ENCODE results near the gene GMDS. TPM values are rescaled to one million over a fixed set of nuclear protein-coding genes. Genes with fewer than 3 reads are reported as not detected.

Gene GMDS
- total RNA-seq, 3 donors from 2014 or later (not counting 1 experiment from before 2014, with no cell fraction given) = 23.6 to 31.0 (median 26.4) TPM

GRCh38 chr6:1622220-1622850 is 623.1 kb downstream of the GMDS start:
- DNase-seq = no peak
- H3K9me3 ChIP-seq (ENCODE audit: control insufficient read depth, insufficient read depth, low read length) = no peaks in the 10 kb centered on the region
- WGBS (ENCODE audit: insufficient coverage) = 94% methylated on average over 15 of the region's 15 CpGs
- no peaks in the 10 kb centered on the region for H3K36me3 ChIP-seq (ENCODE audit: control insufficient read depth, insufficient read depth, low read length)
- H3K4me3 ChIP-seq (ENCODE audit: low read length) = no peak overlapping the region
- H3K4me1 Mint-ChIP-seq = peaks cover 16 to 18% of the 10 kb centered on the region in 2 donors
- H3K27ac ChIP-seq (ENCODE audit: low read length) = no peak overlapping the region
- H3K27me3 ChIP-seq (ENCODE audit: control insufficient read depth, insufficient read depth, low read length) = peaks cover 45% of the 10 kb centered on the region
- no peak overlapping the region for H3K27ac Mint-ChIP-seq
- intact Hi-C loops (cut with micrococcal nuclease) = no loop called here
- no peaks in the 10 kb centered on the region for H3K36me3 Mint-ChIP-seq
- H3K9me3 Mint-ChIP-seq = no peaks in the 10 kb centered on the region
- H3K27me3 Mint-ChIP-seq (ENCODE audit: low read depth in 2 of 2) = peaks cover 49 to 55% of the 10 kb centered on the region in 2 donors
- H3K4me1 ChIP-seq (ENCODE audit: control insufficient read depth, insufficient read depth, low read length) = peaks cover 16% of the 10 kb centered on the region
- no peak for ATAC-seq
- no peak overlapping the region for H3K4me3 Mint-ChIP-seq
- TF ChIP-seq CTCF (IDR thresholded peaks at IDR 0.05) = no peak

- H3K9me3 Mint-ChIP-seq = no peaks in the 10 kb centered on the region
- WGBS (ENCODE audit: insufficient coverage) = 96% methylated on average over 29 of the region's 30 CpGs
- DNase-seq = no peak
- Histone ChIP-seq H3K9me3 (ENCODE audit: control insufficient read depth, insufficient read depth, low read length) (no peaks in the 10 kb centered on the region), H3K4me1 (ENCODE audit: control insufficient read depth, insufficient read depth, low read length) (peaks cover 16% of the 10 kb centered on the region), H3K36me3 (ENCODE audit: control insufficient read depth, insufficient read depth, low read length) (no peaks in the 10 kb centered on the region), H3K27ac (ENCODE audit: low read length) (no peak overlapping the region), H3K4me3 (ENCODE audit: low read length) (no peak overlapping the region), H3K27me3 (ENCODE audit: control insufficient read depth, insufficient read depth, low read length) (peaks cover 36% of the 10 kb centered on the region)
- no peak overlapping the region for H3K4me3 Mint-ChIP-seq
- intact Hi-C loops (cut with micrococcal nuclease) = no loop called here
- H3K4me1 Mint-ChIP-seq = peaks cover 11 to 16% of the 10 kb centered on the region in 2 donors
- H3K27ac Mint-ChIP-seq = no peak overlapping the region
- TF ChIP-seq CTCF (IDR thresholded peaks at IDR 0.05) = no peak
- peaks cover 45 to 57% of the 10 kb centered on the region in 2 donors for H3K27me3 Mint-ChIP-seq (ENCODE audit: low read depth in 2 of 2)
- H3K36me3 Mint-ChIP-seq = no peaks in the 10 kb centered on the region
- no peak for ATAC-seq
These were observed 624.2 kb downstream of the GMDS start for GRCh38 chr6:1621070-1621701.

- DNase-seq (no peak), ATAC-seq (no peak)
- H3K4me1 Mint-ChIP-seq = peaks cover 7 to 13% of the 10 kb centered on the region in 2 donors
- intact Hi-C loops (cut with micrococcal nuclease) = no loop called here
- no peak overlapping the region for H3K4me3 ChIP-seq (ENCODE audit: low read length)
- no peak overlapping the region for H3K27ac ChIP-seq (ENCODE audit: low read length)
- H3K27ac Mint-ChIP-seq = no peak overlapping the region
- 55% methylated on average over 50 of the region's 50 CpGs for WGBS (ENCODE audit: insufficient coverage)
- no peak overlapping the region for H3K4me3 Mint-ChIP-seq
- no peaks in the 10 kb centered on the region for H3K9me3 Mint-ChIP-seq
- no peaks in the 10 kb centered on the region for H3K9me3 ChIP-seq (ENCODE audit: control insufficient read depth, insufficient read depth, low read length)
- peaks cover 16% of the 10 kb centered on the region for H3K4me1 ChIP-seq (ENCODE audit: control insufficient read depth, insufficient read depth, low read length)
- no peaks in the 10 kb centered on the region for H3K36me3 ChIP-seq (ENCODE audit: control insufficient read depth, insufficient read depth, low read length)
- TF ChIP-seq CTCF (IDR thresholded peaks at IDR 0.05) = no peak
- peaks cover 44 to 57% of the 10 kb centered on the region in 2 donors for H3K27me3 Mint-ChIP-seq (ENCODE audit: low read depth in 2 of 2)
- no peaks in the 10 kb centered on the region for H3K36me3 Mint-ChIP-seq
- peaks cover 34% of the 10 kb centered on the region for H3K27me3 ChIP-seq (ENCODE audit: control insufficient read depth, insufficient read depth, low read length)
These were observed 624.8 kb downstream of the GMDS start for GRCh38 chr6:1620504-1621069.
